Germinal center (tissue), 1 donor: ENCODE results near the gene HOXD8.

Experiments used
- DNase-seq: peaks from one replicate; pipeline ENCODE4 v3.0.0; 2012; ENCODE audit warnings: mixed read lengths, low spot score

HOXD8 gene

DNA sequence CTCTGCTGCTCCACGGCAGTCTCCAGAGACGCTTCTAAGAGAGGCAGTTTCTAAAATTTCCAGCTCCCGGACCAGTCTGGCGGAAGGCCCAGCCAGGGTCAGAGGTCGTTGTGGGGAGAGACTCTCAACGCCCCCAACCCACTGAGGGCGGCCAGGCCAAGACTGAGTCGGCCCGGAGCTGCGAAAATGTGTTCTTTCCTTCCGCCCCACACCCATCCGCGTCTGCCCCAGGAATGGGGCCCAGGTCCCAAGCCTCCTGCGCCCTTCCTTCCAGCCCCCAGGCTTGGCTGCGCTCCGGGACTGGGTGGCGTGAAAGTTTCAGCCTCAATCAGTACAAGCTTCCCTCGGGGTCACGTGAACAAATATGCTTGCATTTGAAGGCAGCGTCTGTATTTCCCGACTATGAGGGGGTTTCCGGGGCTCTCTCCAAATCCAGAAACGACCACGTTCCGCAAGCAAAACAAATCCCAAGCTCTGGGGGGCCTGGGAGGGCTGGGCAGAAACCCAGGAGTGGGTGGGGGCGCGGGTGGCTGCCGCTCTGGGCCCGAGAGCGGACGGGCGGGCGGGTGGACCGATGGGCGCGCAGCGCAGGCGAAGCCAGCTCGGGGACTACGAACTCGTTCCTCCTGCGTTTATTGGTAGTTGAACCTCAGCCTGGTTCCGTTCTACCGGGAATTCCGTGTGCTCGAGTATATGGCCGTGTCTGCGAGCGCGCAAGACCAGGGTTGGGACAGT lies 30.9 kb downstream of the HOXD8 start:
- DNase-seq, result no peak

DNA sequence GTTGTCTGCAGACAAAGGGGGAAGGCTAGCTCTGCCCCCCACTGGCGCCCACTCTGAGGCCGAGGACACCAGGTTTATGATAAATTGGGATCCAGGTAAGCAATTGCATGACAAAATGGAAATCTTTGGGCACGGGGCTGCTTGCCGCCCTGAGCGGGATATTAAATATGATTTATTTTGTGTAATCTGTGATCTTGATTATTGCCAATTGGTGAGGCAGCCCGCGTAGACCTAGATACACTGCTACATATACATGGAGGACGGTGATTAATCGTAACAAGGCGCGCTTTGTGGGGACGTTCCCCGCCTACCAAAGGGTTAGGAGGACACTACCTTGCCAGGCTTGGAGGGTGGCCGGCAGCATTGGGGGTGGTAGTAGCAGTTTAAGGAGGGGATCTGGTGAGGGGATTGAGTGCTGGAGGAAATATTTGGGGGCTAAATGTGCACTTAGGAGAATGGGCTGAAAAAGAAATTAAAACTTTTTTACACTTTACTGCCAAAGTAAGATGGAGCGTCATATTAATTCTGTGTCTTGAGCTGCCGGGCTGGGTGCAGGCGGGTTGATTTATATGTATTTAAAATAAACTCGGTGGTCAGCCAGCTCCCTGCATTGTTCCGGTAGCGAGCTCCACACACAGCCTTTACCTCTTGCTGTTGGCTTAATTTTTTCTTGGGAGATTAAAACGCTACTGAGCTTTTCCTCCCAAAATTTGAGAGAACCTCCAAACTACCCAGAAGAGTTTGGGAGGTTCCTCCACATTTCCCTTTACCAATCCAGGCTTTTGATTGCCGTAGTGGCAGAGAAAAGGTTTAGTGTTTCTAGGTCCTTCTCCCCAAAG lies 31.7 kb downstream of the HOXD8 start:
- DNase-seq, result no peak

- DNase-seq, result no peak
These were observed 32.5 kb downstream of the HOXD8 start for GRCh38 chr2:176161825-176162626.

DNA sequence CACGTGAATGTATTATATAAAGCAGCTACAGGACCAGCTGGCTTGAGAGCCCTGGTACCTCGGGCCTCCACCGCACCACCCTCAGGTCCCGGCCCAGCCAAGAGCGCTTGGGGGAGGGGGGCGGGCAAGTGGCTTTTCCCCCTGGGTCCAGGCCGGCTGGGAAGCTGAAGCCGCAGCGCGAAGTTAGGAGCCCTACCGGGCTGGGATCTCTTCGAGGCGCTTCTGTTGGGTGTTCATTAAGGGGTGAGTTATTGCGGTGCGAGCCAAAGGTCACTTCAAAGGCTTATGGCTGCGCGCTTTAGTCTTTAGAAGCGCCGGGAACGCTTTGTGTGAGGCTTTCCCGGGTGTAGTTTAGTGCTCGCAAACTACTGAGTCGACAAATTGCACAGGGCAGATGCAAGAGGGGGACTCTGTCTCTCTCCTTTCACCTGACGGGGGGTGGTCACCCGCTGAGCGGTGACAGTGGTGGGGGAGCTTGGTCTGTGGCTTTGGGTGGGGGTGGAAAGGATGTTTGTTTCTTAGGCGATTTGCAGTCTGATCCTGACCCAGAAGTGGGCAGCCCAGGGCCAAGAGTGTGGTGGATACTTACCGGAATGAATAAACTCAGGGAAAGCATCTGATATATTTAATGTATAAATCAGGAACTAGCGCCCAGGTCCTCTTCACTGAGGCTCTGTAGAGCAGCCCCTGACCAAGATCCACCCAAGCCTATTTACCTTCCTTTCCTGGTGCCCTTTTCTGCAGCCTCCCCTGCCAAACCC lies 33.6 kb downstream of the HOXD8 start:
- no peak for DNase-seq

- no peak for DNase-seq
These were observed 34.2 kb downstream of the HOXD8 start for GRCh38 chr2:176163672-176164056.

- DNase-seq, result no peak
These were observed 34.7 kb downstream of the HOXD8 start for GRCh38 chr2:176164201-176164600.

DNA sequence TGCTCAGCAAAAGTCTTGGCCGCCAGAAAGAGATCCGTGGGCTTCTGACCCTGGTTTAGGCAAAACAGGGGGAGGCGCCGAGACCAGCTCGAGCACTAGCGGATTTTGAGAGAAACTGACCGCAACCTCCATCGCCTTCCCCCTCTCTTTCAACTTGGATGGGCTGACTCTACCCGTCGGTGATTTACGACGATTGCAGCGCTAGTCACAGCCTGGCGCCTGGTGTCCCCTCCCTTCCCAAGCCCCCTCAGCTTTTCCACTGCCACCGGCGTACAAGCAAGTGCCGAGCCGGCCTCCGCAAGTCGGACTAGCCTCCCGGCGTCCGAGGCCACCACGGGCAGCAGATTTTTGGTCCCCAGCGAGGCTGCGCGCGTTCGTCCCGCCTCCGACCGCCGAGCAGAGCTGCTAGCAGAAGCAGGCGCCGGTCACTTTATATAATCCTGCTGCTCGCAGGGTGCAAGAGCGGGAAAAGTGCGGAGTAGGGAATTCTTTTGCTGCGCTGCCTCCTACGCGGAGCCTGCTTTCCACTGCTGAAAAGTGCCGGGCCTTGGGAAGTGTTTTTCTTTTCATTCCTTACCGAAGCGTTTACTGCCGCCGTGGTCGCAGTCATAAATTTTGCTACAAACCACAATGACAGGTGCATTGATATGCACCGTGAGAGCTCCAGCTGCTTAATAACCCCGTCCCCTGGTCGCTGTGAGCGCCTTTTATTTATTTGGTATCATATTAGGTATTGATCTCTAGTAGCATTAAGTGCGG lies 35.3 kb downstream of the HOXD8 start:
- no peak for DNase-seq

- DNase-seq, result no peak
These were observed 36.0 kb downstream of the HOXD8 start for GRCh38 chr2:176165370-176166050.

DNA sequence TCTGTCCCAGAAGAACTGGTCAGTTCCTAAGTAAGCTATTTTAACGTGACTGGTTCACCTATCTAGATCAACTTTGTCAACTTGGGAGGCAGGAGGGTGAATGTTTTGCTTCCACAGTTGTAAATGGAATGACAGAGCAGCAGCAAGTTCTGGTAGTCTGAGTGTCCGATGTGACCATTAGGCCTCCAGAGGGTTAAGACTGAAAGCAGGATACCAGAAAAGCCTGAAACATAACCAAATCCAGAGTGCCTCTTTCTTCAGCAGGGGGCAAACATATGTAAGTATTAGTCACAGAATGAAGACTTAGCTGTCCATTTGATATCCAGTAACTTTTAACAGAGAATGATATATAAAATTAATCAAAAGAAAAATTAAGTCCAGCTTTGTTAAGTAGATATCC lies 36.8 kb downstream of the HOXD8 start:
- DNase-seq, result no peak

DNA sequence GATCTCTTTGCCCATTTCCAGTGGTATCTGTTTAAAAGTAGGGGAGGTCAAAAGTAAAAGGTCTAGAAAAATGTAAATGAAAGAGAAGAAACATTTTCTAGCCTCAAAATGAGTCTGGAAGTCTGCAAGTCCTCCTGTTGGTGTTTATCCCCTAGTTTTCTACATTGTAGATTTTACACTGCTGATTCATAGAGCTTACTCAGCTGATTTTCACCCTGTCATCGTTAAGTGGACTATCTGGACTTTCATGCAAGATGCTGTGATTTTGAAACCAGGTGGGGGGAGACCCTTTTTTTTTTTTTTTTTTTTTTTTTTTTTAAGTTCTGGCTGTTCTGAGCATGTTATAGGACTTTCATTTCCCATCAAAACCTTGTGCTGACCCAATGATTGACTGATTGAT lies 37.9 kb downstream of the HOXD8 start:
- no peak for DNase-seq

GRCh38 chr2:176169181-176169580 lies 39.7 kb downstream of the HOXD8 start:
- DNase-seq, result no peak

GRCh38 chr2:176169711-176170110 lies 40.2 kb downstream of the HOXD8 start:
- DNase-seq, result no peak

- no peak for DNase-seq
These were observed 41.2 kb downstream of the HOXD8 start for GRCh38 chr2:176170602-176171305.

GRCh38 chr2:176171351-176172006 lies 42.0 kb downstream of the HOXD8 start:
- no peak for DNase-seq

GRCh38 chr2:176172007-176172894 lies 42.7 kb downstream of the HOXD8 start:
- DNase-seq, result no peak

- DNase-seq, result no peak
These were observed 43.5 kb downstream of the HOXD8 start for GRCh38 chr2:176172895-176173566.

DNA sequence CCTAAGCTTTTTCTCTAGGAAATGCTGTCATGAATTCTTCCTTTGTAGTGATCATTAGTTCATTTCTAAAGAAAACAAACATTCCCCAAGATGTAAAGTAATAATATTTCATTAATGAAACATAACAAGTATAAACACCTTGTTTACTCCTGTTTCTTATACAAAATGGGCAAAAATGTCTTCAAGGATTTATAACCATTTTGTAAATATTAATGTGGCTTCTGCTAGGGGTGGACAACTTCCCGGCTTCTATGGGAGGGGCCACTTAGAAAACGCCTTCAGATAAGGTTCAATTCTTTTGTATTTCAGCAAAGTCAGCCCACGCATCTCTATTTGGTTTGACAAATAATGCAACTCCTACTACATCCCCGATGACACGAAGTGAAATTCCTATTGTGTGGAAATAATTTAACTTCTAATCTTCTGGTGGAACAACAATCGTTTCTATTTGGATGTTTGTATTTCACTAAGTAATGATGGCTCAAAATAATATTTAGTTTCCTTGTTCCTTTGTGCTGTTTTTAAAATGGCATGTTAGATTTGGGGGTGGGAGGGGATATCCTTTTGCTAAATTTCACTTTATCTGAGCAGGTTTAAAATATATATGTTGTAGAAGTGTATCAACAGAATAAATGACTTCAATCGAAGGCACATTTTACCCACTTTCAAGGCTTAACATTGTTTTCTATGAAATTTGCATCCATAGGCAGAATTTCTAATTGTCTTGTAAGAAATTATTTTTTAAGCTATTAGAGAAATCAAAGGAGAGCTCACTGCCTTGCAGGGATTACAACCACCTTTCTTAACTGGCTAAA lies 44.3 kb downstream of the HOXD8 start:
- DNase-seq, result no peak
